ENCODE measurements around the gene CEP164.

The CEP164 gene

GRCh38 chr11:117421041-117421440 is 93.4 kb downstream of the CEP164 start:
- no peak overlapping the region for H2AFZ ChIP-seq (ENCODE audit: low read length)
- H4K91ac ChIP-seq (ENCODE audit: low read depth, low read length, poor library complexity), result no peak overlapping the region
- no peak for DNase-seq (ENCODE audit: low spot score)
- no peak overlapping the region for H3K14ac ChIP-seq (ENCODE audit: low read length)
- H2BK15ac ChIP-seq (ENCODE audit: low read length), result no peak overlapping the region
- no peak overlapping the region for H3K23ac ChIP-seq (ENCODE audit: low read depth, low read length, poor library complexity)
- whole genome bisulfite sequencing, 2 donors (ENCODE audit: extremely low coverage in 2 of 2, insufficient read length in 2 of 2, insufficient replicate concordance in 1 of 2), result no CpG with 5 or more reads among the region's 13 CpGs
- H3K4ac ChIP-seq (ENCODE audit: low read length), result no peak overlapping the region
- no peaks in the 10 kb centered on the region for H3K4me1 ChIP-seq (ENCODE audit: control insufficient read depth in 2 of 2, insufficient read depth in 1 of 2, low read depth in 1 of 2, low read length in 2 of 2)
- no peaks in the 10 kb centered on the region for H3K9me3 ChIP-seq (replicated peaks in 1 of 2; ENCODE audit: control insufficient read depth in 2 of 2, insufficient read depth in 1 of 2, low read depth in 1 of 2, low read length in 2 of 2)
- no peak overlapping the region for H4K8ac ChIP-seq (ENCODE audit: low read depth, low read length)
- no peak overlapping the region for H3K4me2 ChIP-seq (ENCODE audit: insufficient read depth, low read length, poor library complexity, severe bottlenecking)
- peaks cover 0 to 35% (median 0%) of the 10 kb centered on the region in 3 experiments for H3K27me3 ChIP-seq (ENCODE audit: control insufficient read depth in 3 of 3, insufficient read depth in 3 of 3, low read depth in 1 of 3, low read length in 3 of 3)
- no peak overlapping the region for H2BK5ac ChIP-seq (ENCODE audit: low read length)
- no peak overlapping the region for H3K4me3 ChIP-seq (ENCODE audit: low read length in 2 of 2)
- peak overlapping the region; percentile 54 for H3K18ac ChIP-seq (ENCODE audit: low read length)
- no peak overlapping the region for H3K9ac ChIP-seq (ENCODE audit: low read depth, low read length, poor library complexity)
- H2AK5ac ChIP-seq (ENCODE audit: low read depth, low read length), result no peak overlapping the region
- H3K79me1 ChIP-seq (ENCODE audit: low read depth, low read length), result no peaks in the 10 kb centered on the region
- H2BK12ac ChIP-seq (ENCODE audit: low read length), result no peak overlapping the region
- H3K36me3 ChIP-seq (replicated peaks in 1 of 2; ENCODE audit: control insufficient read depth in 2 of 2, insufficient read depth in 2 of 2, low read length in 2 of 2), result no peaks in the 10 kb centered on the region
- H3K27ac ChIP-seq (replicated peaks; ENCODE audit: low read length), result no peak overlapping the region
- H2BK120ac ChIP-seq (ENCODE audit: low read depth, low read length), result no peak overlapping the region

GRCh38 chr11:117421476-117421875 is 93.8 kb downstream of the CEP164 start:
- Histone ChIP-seq H2AK5ac (ENCODE audit: low read depth, low read length) (no peak overlapping the region), H3K23ac (ENCODE audit: low read depth, low read length, poor library complexity) (no peak overlapping the region), H2BK120ac (ENCODE audit: low read depth, low read length) (no peak overlapping the region), H3K4ac (ENCODE audit: low read length) (no peak overlapping the region), H2BK15ac (ENCODE audit: low read length) (no peak overlapping the region), H3K27me3 (ENCODE audit: control insufficient read depth in 3 of 3, insufficient read depth in 3 of 3, low read depth in 1 of 3, low read length in 3 of 3) (peaks cover 0 to 36% (median 0%) of the 10 kb centered on the region in 3 experiments), H2AFZ (ENCODE audit: low read length) (no peak overlapping the region), H4K8ac (ENCODE audit: low read depth, low read length) (no peak overlapping the region), H3K9ac (ENCODE audit: low read depth, low read length, poor library complexity) (no peak overlapping the region), H3K79me1 (ENCODE audit: low read depth, low read length) (no peaks in the 10 kb centered on the region), H3K36me3 (replicated peaks in 1 of 2; ENCODE audit: control insufficient read depth in 2 of 2, insufficient read depth in 2 of 2, low read length in 2 of 2) (no peaks in the 10 kb centered on the region), H3K4me3 (ENCODE audit: low read length in 2 of 2) (no peak overlapping the region), H4K91ac (ENCODE audit: low read depth, low read length, poor library complexity) (no peak overlapping the region), H2BK12ac (ENCODE audit: low read length) (no peak overlapping the region), H3K18ac (ENCODE audit: low read length) (no peak overlapping the region), H3K27ac (replicated peaks; ENCODE audit: low read length) (no peak overlapping the region), H2BK5ac (ENCODE audit: low read length) (no peak overlapping the region), H3K14ac (ENCODE audit: low read length) (no peak overlapping the region), H3K4me1 (ENCODE audit: control insufficient read depth in 2 of 2, insufficient read depth in 1 of 2, low read depth in 1 of 2, low read length in 2 of 2) (peaks cover 0 to 2% of the 10 kb centered on the region in 2 donors), H3K9me3 (replicated peaks in 1 of 2; ENCODE audit: control insufficient read depth in 2 of 2, insufficient read depth in 1 of 2, low read depth in 1 of 2, low read length in 2 of 2) (no peaks in the 10 kb centered on the region), H3K4me2 (ENCODE audit: insufficient read depth, low read length, poor library complexity, severe bottlenecking) (no peak overlapping the region)
- DNase-seq (ENCODE audit: low spot score), result no peak
- WGBS, 2 donors (ENCODE audit: extremely low coverage in 2 of 2, insufficient read length in 2 of 2, insufficient replicate concordance in 1 of 2), result no CpG with 5 or more reads among the region's 7 CpGs

GRCh38 chr11:117423046-117423575 is 95.5 kb downstream of the CEP164 start:
- H2BK15ac ChIP-seq (ENCODE audit: low read length), result no peak overlapping the region
- WGBS, 2 donors (ENCODE audit: extremely low coverage in 2 of 2, insufficient read length in 2 of 2, insufficient replicate concordance in 1 of 2), result no CpG with 5 or more reads among the region's 14 CpGs
- H3K27ac ChIP-seq (replicated peaks; ENCODE audit: low read length), result no peak overlapping the region
- no peaks in the 10 kb centered on the region for H3K79me1 ChIP-seq (ENCODE audit: low read depth, low read length)
- H2BK5ac ChIP-seq (ENCODE audit: low read length), result no peak overlapping the region
- H3K9me3 ChIP-seq (replicated peaks in 1 of 2; ENCODE audit: control insufficient read depth in 2 of 2, insufficient read depth in 1 of 2, low read depth in 1 of 2, low read length in 2 of 2), result no peaks in the 10 kb centered on the region
- H3K4me1 ChIP-seq (ENCODE audit: control insufficient read depth in 2 of 2, insufficient read depth in 1 of 2, low read depth in 1 of 2, low read length in 2 of 2), result peaks cover 0 to 5% of the 10 kb centered on the region in 2 donors
- H4K8ac ChIP-seq (ENCODE audit: low read depth, low read length), result no peak overlapping the region
- DNase-seq (ENCODE audit: low spot score), result no peak
- H3K14ac ChIP-seq (ENCODE audit: low read length), result no peak overlapping the region
- H3K23ac ChIP-seq (ENCODE audit: low read depth, low read length, poor library complexity), result no peak overlapping the region
- no peak overlapping the region for H3K18ac ChIP-seq (ENCODE audit: low read length)
- no peak overlapping the region for H3K9ac ChIP-seq (ENCODE audit: low read depth, low read length, poor library complexity)
- H2BK12ac ChIP-seq (ENCODE audit: low read length), result no peak overlapping the region
- no peak overlapping the region for H3K4me3 ChIP-seq (ENCODE audit: low read length in 2 of 2)
- no peak overlapping the region for H4K91ac ChIP-seq (ENCODE audit: low read depth, low read length, poor library complexity)
- H2AK5ac ChIP-seq (ENCODE audit: low read depth, low read length), result no peak overlapping the region
- no peak overlapping the region for H2AFZ ChIP-seq (ENCODE audit: low read length)
- peaks cover 0 to 52% (median 0%) of the 10 kb centered on the region in 3 experiments for H3K27me3 ChIP-seq (ENCODE audit: control insufficient read depth in 3 of 3, insufficient read depth in 3 of 3, low read depth in 1 of 3, low read length in 3 of 3)
- H3K36me3 ChIP-seq (replicated peaks in 1 of 2; ENCODE audit: control insufficient read depth in 2 of 2, insufficient read depth in 2 of 2, low read length in 2 of 2), result no peaks in the 10 kb centered on the region
- no peak overlapping the region for H2BK120ac ChIP-seq (ENCODE audit: low read depth, low read length)
- H3K4ac ChIP-seq (ENCODE audit: low read length), result no peak overlapping the region
- H3K4me2 ChIP-seq (ENCODE audit: insufficient read depth, low read length, poor library complexity, severe bottlenecking), result no peak overlapping the region

- H3K27me3 ChIP-seq (ENCODE audit: control insufficient read depth in 3 of 3, insufficient read depth in 3 of 3, low read depth in 1 of 3, low read length in 3 of 3), result peaks cover 0 to 57% (median 0%) of the 10 kb centered on the region in 3 experiments
- no peak overlapping the region for H3K14ac ChIP-seq (ENCODE audit: low read length)
- no peak overlapping the region for H3K4me3 ChIP-seq (ENCODE audit: low read length in 2 of 2)
- no peak overlapping the region for H4K91ac ChIP-seq (ENCODE audit: low read depth, low read length, poor library complexity)
- no peak overlapping the region for H4K8ac ChIP-seq (ENCODE audit: low read depth, low read length)
- no peak overlapping the region for H3K18ac ChIP-seq (ENCODE audit: low read length)
- H3K36me3 ChIP-seq (replicated peaks in 1 of 2; ENCODE audit: control insufficient read depth in 2 of 2, insufficient read depth in 2 of 2, low read length in 2 of 2), result no peaks in the 10 kb centered on the region
- H2BK120ac ChIP-seq (ENCODE audit: low read depth, low read length), result no peak overlapping the region
- no peak for DNase-seq (ENCODE audit: low spot score)
- peaks cover 2 to 5% of the 10 kb centered on the region in 2 donors for H3K4me1 ChIP-seq (ENCODE audit: control insufficient read depth in 2 of 2, insufficient read depth in 1 of 2, low read depth in 1 of 2, low read length in 2 of 2)
- no peak overlapping the region for H2BK15ac ChIP-seq (ENCODE audit: low read length)
- no peak overlapping the region for H3K27ac ChIP-seq (replicated peaks; ENCODE audit: low read length)
- no peaks in the 10 kb centered on the region for H3K9me3 ChIP-seq (replicated peaks in 1 of 2; ENCODE audit: control insufficient read depth in 2 of 2, insufficient read depth in 1 of 2, low read depth in 1 of 2, low read length in 2 of 2)
- H2BK12ac ChIP-seq (ENCODE audit: low read length), result no peak overlapping the region
- H3K79me1 ChIP-seq (ENCODE audit: low read depth, low read length), result no peaks in the 10 kb centered on the region
- no peak overlapping the region for H3K9ac ChIP-seq (ENCODE audit: low read depth, low read length, poor library complexity)
- H2AFZ ChIP-seq (ENCODE audit: low read length), result no peak overlapping the region
- no CpG with 5 or more reads among the region's 4 CpGs for WGBS, 2 donors (ENCODE audit: extremely low coverage in 2 of 2, insufficient read length in 2 of 2, insufficient replicate concordance in 1 of 2)
- no peak overlapping the region for H3K4ac ChIP-seq (ENCODE audit: low read length)
- no peak overlapping the region for H3K4me2 ChIP-seq (ENCODE audit: insufficient read depth, low read length, poor library complexity, severe bottlenecking)
- no peak overlapping the region for H3K23ac ChIP-seq (ENCODE audit: low read depth, low read length, poor library complexity)
- H2BK5ac ChIP-seq (ENCODE audit: low read length), result no peak overlapping the region
- no peak overlapping the region for H2AK5ac ChIP-seq (ENCODE audit: low read depth, low read length)
Observed at GRCh38 chr11:117424781-117425180, 97.1 kb downstream of the CEP164 start.
